ENCODE measurements around the gene OR12D2. TPM values are rescaled to one million over a fixed set of nuclear protein-coding genes. Genes with fewer than 3 reads are reported as not detected.

OR12D2 gene
- total and polyA plus RNA-seq, 7 donors = not detected

DNA sequence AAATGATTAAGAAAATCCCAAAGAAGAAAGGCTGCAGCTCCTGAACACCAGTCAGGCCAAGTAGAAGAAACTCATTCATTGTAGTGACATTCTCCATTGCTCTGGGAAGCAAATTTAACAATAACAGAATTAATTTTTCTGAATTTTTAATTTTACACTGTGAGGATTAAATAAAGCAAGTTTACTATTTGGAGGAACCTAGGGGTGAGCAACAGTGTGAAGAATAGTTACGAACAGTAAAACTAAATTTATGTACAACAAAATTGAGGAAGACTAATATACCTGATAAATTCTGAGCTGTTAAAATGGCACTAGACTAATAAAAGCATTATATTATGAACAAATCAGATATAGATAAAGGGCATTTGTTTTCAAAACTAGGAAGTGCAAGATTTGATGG is 20.2 kb upstream of the OR12D2 start, which contains the start of gene OR12D3:
TSS of gene OR12D3 (minus strand) at position 101 of the 400 bp plus-strand sequence. CDS start at position 97, 4 bp downstream.
- no peak for TF ChIP-seq CTCF (IDR thresholded peaks at IDR 0.05)
- 86 to 92% (median 89%) methylated on average over 1 of the region's 1 CpG for WGBS, 3 donors
- H3K4me3 ChIP-seq = no peak within 1 kb of the TSS
- H3K4me1 ChIP-seq = no peaks in the 10 kb centered on the region
- H3K27me3 ChIP-seq (ENCODE audit: insufficient read depth in 3 of 3, low read length in 2 of 3) = no peaks in the 10 kb centered on the region
- H3K27ac ChIP-seq = no peak within 1 kb of the TSS
- intact Hi-C loops (cut with DNase I) = no loop called here
- H3K9me3 ChIP-seq = no peaks in the 10 kb centered on the region
- no peaks in the 10 kb centered on the region for H3K36me3 ChIP-seq (ENCODE audit: insufficient read depth in 1 of 2, low read depth in 1 of 2)
- no peak for ATAC-seq
- no peak for DNase-seq

DNA sequence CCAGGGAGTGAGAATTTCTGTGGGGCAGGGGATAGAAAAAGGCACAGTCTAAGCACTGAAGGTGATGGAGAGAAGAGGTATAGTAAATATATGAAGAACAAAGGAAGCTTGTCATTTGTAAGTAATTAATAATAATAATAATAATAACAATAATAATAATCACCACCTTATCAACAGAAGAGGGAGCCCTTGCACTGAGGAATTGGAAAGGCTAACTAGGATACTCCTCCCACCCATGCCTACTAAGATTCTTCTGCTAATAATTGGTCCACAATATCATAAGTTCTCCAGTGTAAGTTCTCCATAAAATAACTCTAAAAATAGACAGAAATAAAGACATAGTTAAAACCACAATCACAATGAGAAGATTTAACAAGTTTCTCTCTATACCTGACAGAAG is 19.4 kb upstream of the OR12D2 start:
- TF ChIP-seq CTCF (IDR thresholded peaks at IDR 0.05) = no peak
- ATAC-seq = no peak
- Histone ChIP-seq H3K36me3 (ENCODE audit: insufficient read depth in 1 of 2, low read depth in 1 of 2) (no peaks in the 10 kb centered on the region), H3K4me1 (no peaks in the 10 kb centered on the region), H3K9me3 (no peaks in the 10 kb centered on the region), H3K27ac (no peak overlapping the region), H3K4me3 (no peak overlapping the region), H3K27me3 (ENCODE audit: insufficient read depth in 3 of 3, low read length in 2 of 3) (no peaks in the 10 kb centered on the region)
- intact Hi-C loops (cut with DNase I) = no loop called here
- no peak for DNase-seq

GRCh38 chr6:29388533-29388932 is 6.9 kb upstream of the OR12D2 start:
- H3K27ac ChIP-seq = no peak overlapping the region
- no peak for DNase-seq
- no peaks in the 10 kb centered on the region for H3K4me1 ChIP-seq
- no peak overlapping the region for H3K4me3 ChIP-seq
- TF ChIP-seq CTCF (IDR thresholded peaks at IDR 0.05) = no peak
- 36 to 71% (median 63%) methylated on average over 4 of the region's 4 CpGs for WGBS, 3 donors
- intact Hi-C loops (cut with DNase I) = no loop called here
- H3K27me3 ChIP-seq (ENCODE audit: insufficient read depth in 3 of 3, low read length in 2 of 3) = no peaks in the 10 kb centered on the region
- ATAC-seq = no peak
- H3K36me3 ChIP-seq (ENCODE audit: insufficient read depth in 1 of 2, low read depth in 1 of 2) = no peaks in the 10 kb centered on the region
- H3K9me3 ChIP-seq = no peaks in the 10 kb centered on the region

GRCh38 chr6:29399525-29399924 is 4.1 kb downstream of the OR12D2 start:
- WGBS, 3 donors = 47 to 61% (median 49%) methylated on average over 2 of the region's 2 CpGs
- Histone ChIP-seq H3K36me3 (ENCODE audit: insufficient read depth in 1 of 2, low read depth in 1 of 2) (no peaks in the 10 kb centered on the region), H3K4me3 (no peak overlapping the region), H3K9me3 (no peaks in the 10 kb centered on the region), H3K27me3 (ENCODE audit: insufficient read depth in 3 of 3, low read length in 2 of 3) (no peaks in the 10 kb centered on the region), H3K27ac (no peak overlapping the region), H3K4me1 (no peaks in the 10 kb centered on the region)
- TF ChIP-seq CTCF (IDR thresholded peaks at IDR 0.05) = no peak
- intact Hi-C loops (cut with DNase I) = no loop called here
- ATAC-seq (no peak), DNase-seq (no peak)

- H3K36me3 ChIP-seq (ENCODE audit: insufficient read depth in 1 of 2, low read depth in 1 of 2) = no peaks in the 10 kb centered on the region
- TF ChIP-seq CTCF (IDR thresholded peaks at IDR 0.05) = no peak
- H3K27ac ChIP-seq = no peak overlapping the region
- H3K4me3 ChIP-seq = no peak overlapping the region
- DNase-seq (no peak), ATAC-seq (no peak)
- intact Hi-C loops (cut with DNase I) = no loop called here
- H3K9me3 ChIP-seq = no peaks in the 10 kb centered on the region
- no peaks in the 10 kb centered on the region for H3K4me1 ChIP-seq
- H3K27me3 ChIP-seq (ENCODE audit: insufficient read depth in 3 of 3, low read length in 2 of 3) = no peaks in the 10 kb centered on the region
- 33 to 89% (median 84%) methylated on average over 1 of the region's 1 CpG for WGBS, 3 donors
Measured at GRCh38 chr6:29403801-29404200, 8.4 kb downstream of the OR12D2 start.
